Measurements from ENCODE around the gene GCNA. TPM values are rescaled to one million over a fixed set of nuclear protein-coding genes. Genes with fewer than 3 reads are reported as not detected.

GCNA gene
- total and polyA plus RNA-seq, 7 donors, result 0.98 to 9.1 (median 3.7) TPM

DNA sequence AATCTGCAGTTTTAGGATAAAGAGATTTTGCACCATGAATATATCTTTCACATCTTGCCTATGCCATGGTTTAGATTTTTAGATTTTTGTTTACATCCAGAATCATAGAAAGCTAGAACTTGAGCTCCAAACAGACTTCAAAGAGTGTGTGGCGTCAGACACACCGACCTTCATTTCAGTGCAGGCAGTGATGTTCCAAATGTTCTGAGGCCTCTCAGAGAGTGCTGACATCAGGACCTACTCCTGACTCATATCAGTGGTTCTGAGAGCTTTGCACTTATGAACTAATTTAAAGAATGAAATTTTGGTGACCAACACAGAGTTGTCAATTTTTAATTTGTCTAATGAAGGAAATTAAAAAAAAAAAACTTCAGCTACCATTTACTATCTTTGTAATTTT, 21.7 kb downstream of the GCNA start:
- no peak overlapping the region for H3K4me3 ChIP-seq
- no peak for ATAC-seq
- peaks cover 10% of the 10 kb centered on the region for H3K9me3 ChIP-seq
- 74 to 96% (median 82%) methylated on average over 2 of the region's 2 CpGs for WGBS, 3 donors
- TF ChIP-seq CTCF (IDR thresholded peaks at IDR 0.05), result no peak
- H3K4me1 ChIP-seq, result no peaks in the 10 kb centered on the region
- H3K36me3 ChIP-seq (ENCODE audit: insufficient read depth in 1 of 2, low read depth in 1 of 2), result peaks cover 0 to 79% of the 10 kb centered on the region in 2 donors
- H3K27me3 ChIP-seq (ENCODE audit: insufficient read depth in 3 of 3, low read length in 2 of 3), result no peaks in the 10 kb centered on the region
- intact Hi-C loops (cut with DNase I), result no loop called here
- DNase-seq, result no peak
- no peak overlapping the region for H3K27ac ChIP-seq

- H3K36me3 ChIP-seq (ENCODE audit: insufficient read depth in 1 of 2, low read depth in 1 of 2), result peaks cover 0 to 61% of the 10 kb centered on the region in 2 donors
- DNase-seq (no peak), ATAC-seq (no peak)
- no peaks in the 10 kb centered on the region for H3K27me3 ChIP-seq (ENCODE audit: insufficient read depth in 3 of 3, low read length in 2 of 3)
- 89 to 93% (median 91%) methylated on average over 33 of the region's 33 CpGs for WGBS, 3 donors
- intact Hi-C loops (cut with DNase I), result no loop called here
- no peak for TF ChIP-seq CTCF (IDR thresholded peaks at IDR 0.05)
- H3K4me3 ChIP-seq, result no peak overlapping the region
- H3K9me3 ChIP-seq, result peaks cover 10% of the 10 kb centered on the region
- peaks cover 4% of the 10 kb centered on the region for H3K4me1 ChIP-seq
- H3K27ac ChIP-seq, result no peak overlapping the region
These were observed 25.4 kb downstream of the GCNA start for GRCh38 chrX:71603618-71604017.

- Histone ChIP-seq H3K4me1 (peaks cover 4% of the 10 kb centered on the region), H3K9me3 (peaks cover 10% of the 10 kb centered on the region), H3K36me3 (ENCODE audit: insufficient read depth in 1 of 2, low read depth in 1 of 2) (peaks cover 0 to 61% of the 10 kb centered on the region in 2 donors), H3K4me3 (no peak overlapping the region), H3K27me3 (ENCODE audit: insufficient read depth in 3 of 3, low read length in 2 of 3) (no peaks in the 10 kb centered on the region), H3K27ac (no peak overlapping the region)
- intact Hi-C loops (cut with DNase I), result no loop called here
- no peak for DNase-seq
- peak in 1 of 4 donors; percentile 43 for ATAC-seq
- TF ChIP-seq CTCF (IDR thresholded peaks at IDR 0.05), result no peak
- WGBS, 3 donors, result 81 to 93% (median 90%) methylated on average over 10 of the region's 10 CpGs
These were observed 25.9 kb downstream of the GCNA start for GRCh38 chrX:71604141-71604540.

DNA sequence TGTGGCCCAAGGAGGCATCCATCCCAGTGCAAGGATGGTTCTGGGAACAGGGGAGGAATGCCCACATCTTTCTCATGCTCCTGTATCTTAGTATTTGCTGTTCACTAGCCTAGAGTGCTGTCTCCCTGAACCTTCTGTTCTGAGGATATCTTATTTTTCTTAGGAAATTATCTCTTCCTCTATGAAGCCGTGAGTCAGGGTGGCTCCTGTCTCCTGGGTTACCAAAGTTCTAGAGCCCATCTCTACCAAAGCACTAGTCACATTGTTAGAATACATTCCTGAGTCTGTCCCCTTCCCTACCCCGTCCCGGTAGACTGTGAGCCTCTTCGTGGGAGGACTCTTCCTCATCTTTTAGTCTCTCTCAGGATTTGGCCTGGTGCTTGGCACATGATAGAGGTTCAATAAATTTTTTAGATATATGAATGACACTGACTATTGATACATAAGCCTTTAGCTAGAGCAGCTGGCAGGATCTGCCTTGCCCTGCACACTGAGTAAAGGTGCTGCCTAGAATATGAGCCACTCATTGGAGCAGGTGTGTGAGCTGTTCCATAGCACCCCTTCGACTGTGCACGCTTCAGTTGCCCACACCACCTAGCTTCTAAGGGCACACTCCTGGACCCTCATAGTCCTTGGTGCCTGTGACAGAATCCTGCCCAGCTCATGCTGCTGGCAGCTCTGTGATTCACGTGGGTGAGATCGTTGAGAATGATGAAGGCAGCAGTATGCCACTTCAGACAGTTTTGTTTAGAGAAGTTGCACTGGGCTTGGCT, 26.7 kb downstream of the GCNA start:
- Histone ChIP-seq H3K36me3 (ENCODE audit: insufficient read depth in 1 of 2, low read depth in 1 of 2) (peaks cover 0 to 63% of the 10 kb centered on the region in 2 donors), H3K27ac (no peak overlapping the region), H3K4me3 (no peak overlapping the region), H3K9me3 (peaks cover 10% of the 10 kb centered on the region), H3K27me3 (ENCODE audit: insufficient read depth in 3 of 3, low read length in 2 of 3) (no peaks in the 10 kb centered on the region), H3K4me1 (peaks cover 4% of the 10 kb centered on the region)
- ATAC-seq (peak in 1 of 4 donors; percentile 11), DNase-seq (no peak)
- no peak for TF ChIP-seq CTCF (IDR thresholded peaks at IDR 0.05)
- 83 to 97% (median 92%) methylated on average over 7 to 8 of the region's 8 CpGs for WGBS, 3 donors
- intact Hi-C loops (cut with DNase I), result no loop called here
